T-cell (primary cell): ENCODE data around the gene FAM131B. TPM values are rescaled to one million over a fixed set of nuclear protein-coding genes. Genes with fewer than 3 reads are reported as not detected.

Source experiments
- ATAC-seq, 4 experiments: fragments of 200-7000 bp in 3 of 4; fragments of 150-1000 bp in 1 of 4; cut with Tn5 transposase; replicated peaks in 1 of 4; 1 replicate in 3 of 4; 2 replicates in 1 of 4; pipeline ENCODE4 v1.10.0; 2021; ENCODE audit warnings: moderate library complexity in 3 of 4, mild to moderate bottlenecking in 2 of 4, moderate number of reproducible peaks in 1 of 4
- CTCF ChIA-PET, 2 donors: fragments of 300-600 bp; sonication (Branson Sonifier 250); formaldehyde crosslinking; loops; one replicate each; lab custom pipeline; 2022; ENCODE audit warnings: antibody characterized with exemption in 2 of 2; lab: Charles Lee
- POLR2A ChIA-PET, 2 donors: fragments of 300-600 bp; sonication (Branson Sonifier 250); formaldehyde crosslinking; loops; one replicate each; lab custom pipeline; 2022; ENCODE audit warnings: antibody characterized with exemption in 2 of 2; lab: Charles Lee
- DNase-seq, 35 experiments: peaks; one replicate each; pipeline versions ENCODE4 v3.0.0 to v3.0.0-alpha.2; 2013 to 2023
- H3K27ac ChIP-seq: one replicate; pipeline ENCODE4 v1.5.1; 2013; ENCODE audit warnings: low read length
- H3K27me3 ChIP-seq, 2 experiments: replicated peaks in 1 of 2; 1 replicate in 1 of 2; 2 replicates in 1 of 2; pipeline versions ENCODE4 v1.6.1 to v1.7.0; 2013; ENCODE audit warnings: low read length in 1 of 2, mixed read lengths in 1 of 2; ENCODE audit not compliant: control insufficient read depth in 2 of 2, insufficient read depth in 2 of 2; ENCODE audit errors: extremely low read depth in 1 of 2
- H3K36me3 ChIP-seq, 2 donors: 1 replicate in 1 of 2; 2 replicates in 1 of 2; pipeline versions ENCODE4 v1.6.1 to v1.7.0; 2013; ENCODE audit warnings: low read length in 1 of 2; ENCODE audit not compliant: control insufficient read depth in 2 of 2, insufficient read depth in 1 of 2; ENCODE audit errors: extremely low read depth in 1 of 2
- H3K4me1 ChIP-seq, 2 experiments: 1 replicate in 1 of 2; 2 replicates in 1 of 2; pipeline versions ENCODE4 v1.6.1 to v1.7.0; 2013; ENCODE audit warnings: low read length in 2 of 2, mixed read lengths in 1 of 2; ENCODE audit not compliant: insufficient read depth in 2 of 2, control insufficient read depth in 1 of 2; ENCODE audit errors: extremely low read depth in 1 of 2
- H3K4me3 ChIP-seq, 2 donors: 1 replicate in 1 of 2; 2 replicates in 1 of 2; pipeline versions ENCODE4 v1.5.1 to v1.7.0; 2013; ENCODE audit warnings: mild to moderate bottlenecking in 2 of 2, low read length in 1 of 2, moderate library complexity in 1 of 2; ENCODE audit not compliant: control insufficient read depth in 1 of 2; ENCODE audit errors: extremely low read depth in 1 of 2
- H3K9me3 ChIP-seq: 2 replicates; pipeline ENCODE4 v1.7.0; 2013
- H3K27ac Mint-ChIP-seq, 2 donors: one replicate each; pipeline ENCODE4 v1.8.0; 2020 to 2021; ENCODE audit warnings: mild to moderate bottlenecking in 2 of 2, mixed read lengths in 2 of 2
- H3K27me3 Mint-ChIP-seq, 2 donors: one replicate each; pipeline ENCODE4 v1.8.0; 2021 to 2022; ENCODE audit warnings: mixed read lengths in 2 of 2
- H3K36me3 Mint-ChIP-seq: one replicate; pipeline ENCODE4 v1.8.0; 2021; ENCODE audit warnings: mixed read lengths
- H3K4me1 Mint-ChIP-seq, 3 donors: one replicate each; pipeline ENCODE4 v1.8.0; 2020 to 2022; ENCODE audit warnings: mixed read lengths in 3 of 3, mild to moderate bottlenecking in 1 of 3
- H3K4me3 Mint-ChIP-seq, 3 donors: one replicate each; pipeline ENCODE4 v1.8.0; 2020 to 2022; ENCODE audit warnings: mild to moderate bottlenecking in 3 of 3, mixed read lengths in 3 of 3, moderate library complexity in 3 of 3
- H3K9me3 Mint-ChIP-seq, 3 donors: one replicate each; pipeline ENCODE4 v1.8.0; 2020 to 2022; ENCODE audit warnings: mixed read lengths in 3 of 3
- WGBS: methylation state at CpG from one replicate; pipeline ENCODE4 v1.1.5; 2013; ENCODE audit warnings: missing lambda C conversion rate; ENCODE audit not compliant: insufficient coverage; 5-methylcytosine and 5-hydroxymethylcytosine counted together
- total RNA-seq, 35 experiments: library from RNA in 6 of 35; stranded (reverse) in 6 of 35; fragments of 120-200 nt in 1 of 35; gene quantifications; one replicate each; pipeline versions ENCODE4 v1.2.1 to v1.2.4 and lab custom pipeline; 2013 to 2026

Gene FAM131B
- total RNA-seq, 5 donors from 2014 or later (not counting 1 experiment from before 2014, with no cell fraction given), result 0.08 to 3.6 (median 2.1) TPM

GRCh38 chr7:143380260-143380645 is 17.7 kb upstream of the FAM131B start:
- Histone ChIP-seq H3K4me1 (peaks cover 17 to 84% of the 10 kb centered on the region in 2 experiments), H3K27me3 (no peaks in the 10 kb centered on the region), H3K9me3 (no peaks in the 10 kb centered on the region), H3K27ac (peak overlapping the region; percentile 97), H3K36me3 (peaks cover 0 to 5% of the 10 kb centered on the region in 2 donors), H3K4me3 (peak overlapping the region; percentile 82 to 100)
- under 1% methylated on average over 29 of the region's 35 CpGs for WGBS
- Mint-ChIP-seq H3K9me3 (no peaks in the 10 kb centered on the region), H3K4me3 (peak overlapping the region in 2 of 3 donors; percentile 89 to 92), H3K27me3 (no peaks in the 10 kb centered on the region), H3K4me1 (peaks cover 44 to 45% (median 44%) of the 10 kb centered on the region in 3 donors), H3K27ac (peak overlapping the region; percentile 96 to 97), H3K36me3 (no peaks in the 10 kb centered on the region)
- DNase-seq (peak; percentile 65 to 93 (median 83)), ATAC-seq (peak; percentile 53 to 64 (median 54))
- POLR2A ChIA-PET, result interaction anchor here in 1 of 2 donors (1.0 kb wide), 1 partner anchor 27 kb away, joined by 4 read pairs; no protein-coding TSS in a partner anchor
- CTCF ChIA-PET, result interaction anchor here (0.5 to 2.7 kb wide), 34 partner anchors 10 to 1062 kb away, joined by 3 to 19 read pairs (median 4); partner anchors contain the start of genes CASP2 (in 1 of the 2) and TCAF1 (in 1 of the 2)

GRCh38 chr7:143379611-143380259 is 17.2 kb upstream of the FAM131B start:
- ChIA-PET POLR2A (interaction anchor here in 1 of 2 donors (1.0 kb wide), 1 partner anchor 27 kb away, joined by 4 read pairs; no protein-coding TSS in a partner anchor), CTCF (interaction anchor here (0.5 to 2.7 kb wide), 30 partner anchors 10 to 1062 kb away, joined by 3 to 19 read pairs (median 4); partner anchors contain the start of genes CASP2 (in 1 of the 2) and TCAF1 (in 1 of the 2))
- ATAC-seq, result no peak
- peaks cover 49 to 50% (median 49%) of the 10 kb centered on the region in 3 donors for H3K4me1 Mint-ChIP-seq
- Histone ChIP-seq H3K27me3 (no peaks in the 10 kb centered on the region), H3K27ac (peak overlapping the region; percentile 97), H3K4me3 (peak overlapping the region; percentile 82 to 100), H3K9me3 (no peaks in the 10 kb centered on the region), H3K4me1 (peaks cover 18 to 84% of the 10 kb centered on the region in 2 experiments), H3K36me3 (peaks cover 0 to 5% of the 10 kb centered on the region in 2 donors)
- 5% methylated on average over 10 of the region's 15 CpGs for WGBS
- H3K27ac Mint-ChIP-seq, result peak overlapping the region; percentile 96 to 97
- no peaks in the 10 kb centered on the region for H3K9me3 Mint-ChIP-seq
- peak in 2 of 35 experiments; percentile 28 to 40 for DNase-seq
- H3K4me3 Mint-ChIP-seq, result peak overlapping the region in 2 of 3 donors; percentile 89 to 92
- no peaks in the 10 kb centered on the region for H3K36me3 Mint-ChIP-seq
- no peaks in the 10 kb centered on the region for H3K27me3 Mint-ChIP-seq

DNA sequence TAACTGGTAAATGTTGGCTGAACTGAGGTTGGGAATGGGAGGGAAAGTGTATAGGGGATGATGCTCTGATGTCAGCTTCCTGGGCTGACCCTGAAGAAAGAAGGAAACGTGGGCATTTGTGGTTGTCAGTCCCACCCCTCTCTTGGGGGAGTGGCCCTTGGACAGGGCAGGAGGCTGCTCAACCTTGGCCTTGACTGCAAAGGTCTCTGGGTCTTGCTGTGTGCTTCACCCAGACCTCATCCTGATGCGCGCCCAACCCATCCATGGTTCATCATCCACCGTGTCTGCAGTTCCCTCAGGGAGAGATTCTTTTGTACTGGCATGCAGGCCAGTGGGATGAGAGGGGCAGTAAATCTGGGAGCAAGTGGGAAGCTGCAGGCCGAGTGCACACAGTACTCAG is 13.9 kb upstream of the FAM131B start:
- Mint-ChIP-seq H3K27me3 (no peaks in the 10 kb centered on the region), H3K27ac (peak overlapping the region; percentile 93), H3K9me3 (no peaks in the 10 kb centered on the region), H3K36me3 (no peaks in the 10 kb centered on the region), H3K4me1 (peaks cover 75 to 80% (median 76%) of the 10 kb centered on the region in 3 donors), H3K4me3 (peak overlapping the region in 1 of 3 donors; percentile 52)
- Histone ChIP-seq H3K27me3 (no peaks in the 10 kb centered on the region), H3K9me3 (no peaks in the 10 kb centered on the region), H3K36me3 (no peaks in the 10 kb centered on the region), H3K27ac (peak overlapping the region; percentile 88), H3K4me1 (peaks cover 21 to 71% of the 10 kb centered on the region in 2 experiments), H3K4me3 (no peak overlapping the region)
- DNase-seq (no peak), ATAC-seq (no peak)
- WGBS, result 73% methylated on average over 3 of the region's 5 CpGs
- ChIA-PET CTCF (interaction anchor here in 1 of 2 donors (1.1 kb wide), 1 partner anchor 32 kb away, joined by 3 read pairs; the partner anchor contains the start of gene EPHA1), POLR2A (interaction anchor here in 1 of 2 donors (0.5 kb wide), 1 partner anchor 55 kb away, joined by 3 read pairs; no protein-coding TSS in a partner anchor)

- Mint-ChIP-seq H3K27ac (peak overlapping the region; percentile 93), H3K9me3 (no peaks in the 10 kb centered on the region), H3K4me3 (peak overlapping the region; percentile 2 to 52 (median 21)), H3K4me1 (peaks cover 78 to 87% (median 79%) of the 10 kb centered on the region in 3 donors), H3K27me3 (no peaks in the 10 kb centered on the region), H3K36me3 (no peaks in the 10 kb centered on the region)
- POLR2A ChIA-PET, result interaction anchor here in 1 of 2 donors (1.0 to 1.4 kb wide), 2 partner anchors 9 to 590 kb away, joined by 3 to 4 read pairs; no protein-coding TSS in a partner anchor
- peak in 31 of 35 experiments; percentile 16 to 70 (median 40) for DNase-seq
- Histone ChIP-seq H3K9me3 (no peaks in the 10 kb centered on the region), H3K4me3 (no peak overlapping the region), H3K4me1 (peaks cover 21 to 74% of the 10 kb centered on the region in 2 experiments), H3K27me3 (no peaks in the 10 kb centered on the region), H3K27ac (peak overlapping the region; percentile 88), H3K36me3 (no peaks in the 10 kb centered on the region)
- ATAC-seq, result peak; percentile 54 to 75 (median 72)
- CTCF ChIA-PET, result interaction anchor here (0.5 to 1.9 kb wide), 13 partner anchors 9 to 592 kb away, joined by 3 to 6 read pairs (median 3); partner anchors contain the start of gene EPHA1 (in 1 of the 2)
- 29% methylated on average over 5 of the region's 7 CpGs for WGBS
These were observed 13.0 kb upstream of the FAM131B start for GRCh38 chr7:143375298-143376034.

DNA sequence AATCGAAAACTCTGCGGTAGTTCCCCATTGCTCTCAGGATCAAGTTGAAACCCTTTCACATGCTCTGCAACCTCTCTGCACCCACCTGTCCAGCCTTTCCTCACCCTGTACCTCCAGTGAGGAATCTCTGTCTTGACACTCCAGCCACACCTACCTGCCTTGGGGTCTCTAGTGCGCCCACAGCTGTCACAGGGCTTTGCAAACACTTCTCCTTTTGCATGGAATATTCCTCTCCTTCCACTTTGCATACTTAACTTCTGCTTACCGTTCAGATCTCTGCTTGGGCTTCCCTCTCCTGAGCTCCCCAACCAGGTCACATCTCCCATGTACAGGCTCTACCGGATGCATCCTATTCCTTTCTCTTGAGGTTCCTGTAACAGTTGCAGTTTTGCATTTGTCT is 12.0 kb upstream of the FAM131B start:
- H3K27me3 Mint-ChIP-seq, result no peaks in the 10 kb centered on the region
- Histone ChIP-seq H3K9me3 (no peaks in the 10 kb centered on the region), H3K36me3 (no peaks in the 10 kb centered on the region), H3K27me3 (no peaks in the 10 kb centered on the region), H3K27ac (peak overlapping the region; percentile 88), H3K4me3 (no peak overlapping the region), H3K4me1 (peaks cover 21 to 68% of the 10 kb centered on the region in 2 experiments)
- H3K27ac Mint-ChIP-seq, result peak overlapping the region; percentile 93
- no peak for DNase-seq
- H3K4me3 Mint-ChIP-seq, result peak overlapping the region in 1 of 3 donors; percentile 52
- no peaks in the 10 kb centered on the region for H3K36me3 Mint-ChIP-seq
- ChIA-PET CTCF (interaction anchor here (1.1 to 1.9 kb wide), 5 partner anchors 10 to 567 kb away, joined by 3 to 6 read pairs (median 3); no protein-coding TSS in a partner anchor), POLR2A (interaction anchor here in 1 of 2 donors (1.4 kb wide), 1 partner anchor 10 kb away, joined by 4 read pairs; no protein-coding TSS in a partner anchor)
- WGBS, result 98% methylated on average over 3 of the region's 5 CpGs
- ATAC-seq, result no peak
- no peaks in the 10 kb centered on the region for H3K9me3 Mint-ChIP-seq
- peaks cover 73 to 82% (median 78%) of the 10 kb centered on the region in 3 donors for H3K4me1 Mint-ChIP-seq
